Posterior vena cava (tissue), 2 donors: ENCODE results near the gene XRCC6. TPM values are rescaled to one million over a fixed set of nuclear protein-coding genes. Genes with fewer than 3 reads are reported as not detected.
"Not testable (repeated sequence)": the region's sequence is repeated elsewhere in the genome, so short reads cannot be mapped to it uniquely, and the experiment has no call there.

ENCODE experiments used
- DNase-seq: peaks from one replicate; pipeline ENCODE4 v3.0.0-alpha.2; 2020; ENCODE audit warnings: low spot score
- intact Hi-C, 2 donors: fragments of 100-400 bp; cut with DNase I; formaldehyde crosslinking; loops; one replicate each; pipeline versions ENCODE4 v1.14.1 to v1.14.2; 2022 to 2023
- total RNA-seq, 2 donors: library from RNA; stranded (reverse); fragmentation: NEBNext Ultra II Directional; extraction: Animal tissue kit (Norgen Biotek cat#: 25700); gene quantifications; one replicate each; pipeline ENCODE4 v1.2.1, GENCODE V29; 2021
- donor health status: DM: yes; HTN: yes; CAD: no.
- donor health status: DM: yes; HTN: yes; CAD: no.

Gene XRCC6
- total RNA-seq, 2 donors from 2014 or later, result 145 to 154 TPM

DNA sequence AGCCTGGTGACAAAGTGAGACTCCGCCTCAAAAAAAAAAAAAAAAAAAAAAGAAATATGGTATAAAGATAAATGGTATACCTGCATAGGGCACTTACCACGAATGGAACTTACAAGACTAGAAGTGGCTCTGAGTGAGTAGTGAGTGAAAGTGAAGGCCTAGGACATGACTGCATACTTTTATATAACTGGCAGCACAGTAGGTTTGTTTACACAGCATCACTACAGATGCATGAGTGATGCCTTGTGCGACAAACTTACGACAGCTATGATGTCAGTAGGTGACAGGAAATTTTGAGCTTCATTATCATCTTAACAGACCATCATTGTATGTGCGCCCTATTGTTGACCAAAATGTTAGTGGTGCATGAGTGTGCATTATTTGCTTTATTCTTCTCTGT, 17.7 kb downstream of the XRCC6 start:
- intact Hi-C loops, result no loop called here
- no peak for DNase-seq

DNA sequence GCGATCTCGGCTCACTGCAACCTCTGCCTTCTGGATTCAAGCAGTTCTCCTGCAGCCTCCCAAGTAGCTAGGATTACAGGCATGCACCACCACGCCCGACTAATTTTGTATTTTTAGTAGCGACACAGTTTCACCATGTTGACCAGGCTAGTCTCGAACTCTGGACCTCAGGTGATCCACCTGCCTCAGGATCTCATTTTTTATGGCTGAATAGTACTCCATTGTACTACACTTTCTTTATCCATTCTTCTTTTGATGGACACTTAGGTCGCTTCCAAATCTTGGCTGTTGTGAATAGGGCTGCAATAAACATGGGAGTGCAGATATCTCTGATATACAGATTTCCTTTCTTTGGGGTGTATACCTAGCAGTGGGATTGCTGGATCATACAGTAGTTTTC, 20.8 kb downstream of the XRCC6 start:
- no peak for DNase-seq
- intact Hi-C loops, result no loop called here

DNA sequence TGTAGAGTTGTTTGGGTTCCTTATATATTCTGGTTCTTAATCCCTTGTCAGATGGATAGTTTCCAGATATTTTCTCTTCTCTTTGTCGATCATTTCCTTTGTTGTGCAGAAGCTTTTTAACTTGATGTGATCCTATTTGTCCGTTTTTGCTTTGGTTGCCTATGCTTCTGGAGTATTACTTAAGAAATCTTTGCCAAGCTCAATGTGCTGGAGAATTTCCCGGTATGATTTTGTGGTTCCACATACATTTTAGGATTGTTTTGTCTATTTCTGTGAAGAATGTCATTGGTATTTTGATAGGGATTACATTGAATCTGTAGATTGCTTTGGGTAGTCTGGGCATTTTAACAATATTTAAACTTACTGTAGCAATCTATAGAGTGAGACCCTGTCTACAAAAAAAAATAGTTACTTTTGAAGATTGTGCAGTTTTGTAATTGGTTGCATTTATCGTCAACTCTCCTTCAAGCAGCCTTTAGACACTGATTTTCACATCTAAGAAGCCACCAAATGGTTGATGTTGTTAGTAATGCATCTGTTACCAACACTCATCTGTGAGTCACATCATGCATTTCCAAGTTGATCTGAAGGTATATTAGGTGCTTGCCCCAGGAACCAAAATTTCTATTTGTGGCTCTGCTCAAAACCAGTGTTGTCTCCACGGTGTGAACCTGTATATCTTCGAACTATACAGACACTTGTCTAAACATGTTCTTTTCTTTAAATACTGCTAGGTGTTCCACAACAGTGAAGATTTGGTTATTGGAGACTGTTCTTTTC, 21.4 kb downstream of the XRCC6 start:
- intact Hi-C loops, result no loop called here
- DNase-seq, result no peak

DNA sequence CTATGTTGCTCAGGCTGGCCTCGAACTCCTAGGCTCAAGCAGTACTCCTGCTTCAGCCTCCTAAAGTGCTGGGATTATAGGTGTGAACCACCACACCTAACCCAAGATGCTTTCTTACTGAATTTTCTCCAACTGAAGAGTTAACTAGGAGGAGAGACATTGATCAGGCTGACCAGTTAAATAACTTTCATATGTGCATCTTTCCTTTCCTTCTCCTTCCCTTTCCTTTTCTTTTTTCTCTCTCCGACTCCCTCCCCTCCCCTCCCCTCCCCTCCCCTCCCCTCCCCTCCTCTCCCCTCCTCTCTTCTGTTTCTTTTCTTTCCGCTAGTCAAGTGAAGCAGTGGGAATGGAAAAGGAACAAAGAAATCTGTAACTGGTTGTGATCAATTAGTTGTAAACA, 26.7 kb downstream of the XRCC6 start:
- no peak for DNase-seq
- intact Hi-C loops, result no loop called here

DNA sequence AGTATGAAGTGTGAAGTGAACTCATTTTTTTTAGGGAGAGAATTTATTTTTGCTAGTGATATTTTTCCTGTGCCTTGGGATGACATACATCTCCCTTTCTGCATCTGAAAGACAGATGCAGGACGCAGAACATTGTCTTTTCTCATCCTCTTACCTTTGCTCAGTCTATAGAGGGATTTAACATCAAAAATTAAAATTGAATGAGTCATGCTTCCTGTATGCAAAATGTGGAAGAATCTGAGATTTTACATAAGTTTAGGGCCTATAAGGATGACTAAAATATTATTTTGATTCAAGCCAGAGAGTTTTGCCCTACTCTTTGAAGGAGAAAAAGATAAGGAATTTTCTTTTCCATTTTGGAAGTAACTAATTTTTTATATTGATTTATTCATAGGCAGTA, 27.3 kb downstream of the XRCC6 start:
- no peak for DNase-seq
- intact Hi-C loops, result no loop called here

DNA sequence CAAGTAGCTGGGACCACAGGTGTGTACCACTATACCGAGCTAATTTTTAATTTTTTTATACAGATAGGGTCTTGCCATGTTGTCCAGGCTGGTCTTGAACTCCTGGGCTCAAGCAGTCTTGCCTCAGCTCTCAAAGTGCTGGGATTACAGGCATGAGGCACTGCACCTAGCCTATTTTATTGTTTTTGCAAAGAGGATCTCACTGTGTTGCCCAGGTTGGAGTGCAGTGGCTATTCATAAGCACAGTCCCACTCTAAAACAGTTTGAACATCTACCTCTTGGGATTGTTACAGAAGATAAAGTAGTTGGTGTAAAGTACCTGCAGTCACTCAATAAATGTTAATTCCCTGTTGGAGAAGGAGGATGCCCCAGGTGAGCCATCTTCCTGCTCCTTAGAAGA, 29.1 kb downstream of the XRCC6 start:
- DNase-seq, result no peak

DNA sequence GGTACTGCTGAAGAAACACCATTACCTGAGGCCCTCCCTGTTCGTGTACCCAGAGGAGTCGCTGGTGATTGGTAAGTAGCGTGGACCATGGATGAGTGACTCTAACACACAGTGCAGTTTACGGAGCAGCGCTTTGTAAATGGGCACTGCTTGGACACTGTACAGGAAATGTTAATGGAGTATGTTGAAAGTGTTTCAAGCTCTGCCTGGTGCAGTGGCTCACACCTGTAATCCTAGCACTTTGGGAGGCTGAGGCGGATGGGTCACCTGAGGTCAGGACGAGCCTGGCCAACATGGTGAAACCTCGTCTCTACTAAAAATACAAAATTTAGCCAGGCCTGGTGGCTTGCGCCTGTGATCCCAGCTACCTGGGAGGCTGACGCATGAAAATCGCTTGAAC, 29.7 kb downstream of the XRCC6 start:
- intact Hi-C loops, result no loop called here
- no peak for DNase-seq

More for the DNA sequence above, 29.1 kb downstream of the XRCC6 start:
- intact Hi-C loops, result no loop called here

DNA sequence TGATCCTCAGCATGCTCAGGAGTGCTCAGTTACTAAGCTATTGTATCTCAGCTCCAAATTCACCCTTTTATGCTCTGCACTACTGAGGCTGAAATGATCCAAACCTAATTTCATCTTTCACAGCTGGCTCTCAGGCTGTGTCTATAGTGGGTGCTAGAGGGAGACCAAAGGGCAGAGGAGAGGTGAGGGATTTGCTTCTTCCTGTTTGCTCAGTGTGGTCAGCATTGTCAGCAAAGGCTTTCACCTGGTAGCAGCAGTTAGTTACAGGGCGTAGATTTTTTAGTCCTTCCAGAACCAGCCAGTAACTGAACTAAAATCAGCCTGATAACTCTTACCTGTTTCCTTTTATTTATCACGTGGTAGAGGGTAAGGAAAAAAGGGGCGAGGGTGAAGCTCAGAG, 33.2 kb downstream of the XRCC6 start:
- no peak for DNase-seq
- intact Hi-C loops, result no loop called here

DNA sequence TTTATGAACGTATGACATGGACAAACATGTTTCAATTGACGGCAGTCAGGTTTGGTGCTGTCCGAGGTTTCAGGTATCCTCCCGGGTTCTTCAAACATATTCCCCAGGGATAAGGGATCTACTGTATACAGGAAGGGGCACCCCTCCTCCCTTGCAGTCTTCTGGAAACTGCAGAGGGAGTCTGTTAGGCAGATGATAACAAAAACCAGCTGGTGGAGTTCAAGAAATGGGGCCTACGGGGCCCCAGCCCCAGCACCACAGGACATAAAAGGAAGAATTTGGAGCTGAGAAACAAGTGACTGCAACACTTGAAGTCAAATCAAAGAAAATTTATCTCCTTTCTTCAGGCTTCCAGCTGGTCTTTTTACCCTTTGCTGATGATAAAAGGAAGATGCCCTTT, 35.5 kb downstream of the XRCC6 start:
- DNase-seq, result no peak
- intact Hi-C loops, result no loop called here

DNA sequence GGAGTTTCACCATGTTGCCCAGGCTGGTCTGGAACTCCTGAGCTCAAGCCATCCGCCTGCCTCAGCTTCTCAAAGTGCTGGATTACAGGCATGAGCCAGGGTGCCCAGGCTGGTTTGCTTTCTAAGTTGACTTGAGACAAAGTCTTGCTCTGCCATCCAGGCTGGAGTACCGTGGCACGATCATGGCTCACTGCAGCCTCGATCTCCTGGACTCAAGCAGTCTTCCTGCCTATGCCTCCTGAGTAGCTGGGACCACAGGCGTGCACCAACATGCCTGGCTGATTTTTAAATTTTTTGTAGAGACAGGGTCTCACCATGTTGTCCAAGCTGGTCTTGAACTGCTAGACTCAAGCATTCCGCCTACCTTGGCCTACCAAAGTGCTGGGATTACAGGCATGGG, 36.6 kb downstream of the XRCC6 start:
- DNase-seq, result no peak
- intact Hi-C loops, result no loop called here

DNA sequence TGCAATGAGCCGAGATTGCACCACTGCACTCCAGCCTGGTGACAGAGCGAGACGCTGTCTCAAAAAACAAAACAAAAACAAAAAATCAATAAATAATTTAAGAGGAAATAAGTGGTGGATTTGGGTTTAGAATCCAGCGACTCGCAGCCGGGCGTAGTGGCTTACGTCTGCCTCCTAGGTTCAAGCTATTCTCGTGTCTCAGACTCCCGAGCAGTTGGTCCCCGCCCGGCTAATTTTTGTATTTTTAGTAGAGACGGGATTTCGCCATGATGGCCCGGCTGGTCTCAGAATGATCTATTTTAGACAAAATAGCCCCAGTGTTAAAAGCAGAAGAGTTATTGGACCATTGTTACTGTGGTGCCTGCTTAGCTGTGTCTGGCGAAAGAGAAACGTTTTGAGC, 37.8 kb downstream of the XRCC6 start:
- no peak for DNase-seq
- intact Hi-C loops, result no loop called here

DNA sequence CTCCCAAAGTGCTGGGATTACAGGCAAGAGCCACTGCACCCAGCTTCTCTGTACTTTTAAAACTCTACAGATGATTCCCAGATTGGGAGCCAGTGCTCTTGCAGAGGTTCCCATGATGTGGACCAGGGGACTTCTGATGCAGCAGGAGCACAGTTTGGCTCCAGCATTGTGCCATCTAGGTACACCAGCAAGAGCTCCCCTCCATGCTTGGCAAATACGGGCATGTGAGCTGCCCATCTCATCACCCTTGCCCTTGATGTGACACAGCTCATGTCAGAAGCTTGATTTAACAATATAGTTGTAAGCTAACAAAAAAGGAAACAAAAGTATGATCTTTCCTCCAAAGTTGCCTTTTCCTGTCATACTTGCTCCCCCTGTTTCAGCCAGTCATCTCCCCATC, 38.8 kb downstream of the XRCC6 start:
- intact Hi-C loops, result no loop called here
- no peak for DNase-seq

DNA sequence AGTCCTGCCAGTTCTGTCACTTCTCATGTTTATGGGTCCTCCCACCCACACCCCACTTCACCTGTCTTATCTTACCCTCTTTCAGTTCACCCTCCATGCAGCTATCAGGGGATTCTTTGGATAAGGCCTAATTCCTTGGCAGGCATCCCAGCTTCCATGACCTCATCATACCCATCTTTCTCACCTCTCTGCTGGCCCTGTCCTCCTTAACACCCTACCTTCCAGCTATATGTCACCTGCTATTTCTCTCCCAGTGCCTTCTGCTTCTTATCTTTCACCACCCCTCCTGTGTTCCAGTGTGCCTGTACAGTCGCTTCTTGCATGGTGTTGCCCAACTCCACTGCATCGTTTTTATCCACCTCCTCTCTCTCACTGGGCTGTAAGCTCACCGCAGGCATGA, 39.3 kb downstream of the XRCC6 start:
- intact Hi-C loops, result no loop called here

DNA sequence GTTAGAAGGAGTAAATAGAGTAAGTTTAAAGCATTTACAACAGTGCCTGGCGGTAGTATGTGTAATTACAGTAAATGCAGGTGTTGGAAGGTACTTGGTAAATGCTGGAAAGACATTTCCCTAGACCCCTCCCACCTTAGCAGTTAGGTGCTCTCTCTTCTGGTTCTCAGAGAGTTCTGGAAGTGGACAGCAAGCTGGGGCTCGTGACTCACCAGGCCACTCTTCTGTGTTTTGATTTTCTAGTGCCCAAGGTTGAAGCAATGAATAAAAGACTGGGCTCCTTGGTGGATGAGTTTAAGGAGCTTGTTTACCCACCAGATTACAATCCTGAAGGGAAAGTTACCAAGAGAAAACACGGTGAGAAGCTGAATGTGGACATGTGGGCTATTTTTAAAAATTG, 40.0 kb downstream of the XRCC6 start:
- intact Hi-C loops, result no loop called here
- no peak for DNase-seq

More for the DNA sequence above, 39.3 kb downstream of the XRCC6 start:
- DNase-seq, result no peak

DNA sequence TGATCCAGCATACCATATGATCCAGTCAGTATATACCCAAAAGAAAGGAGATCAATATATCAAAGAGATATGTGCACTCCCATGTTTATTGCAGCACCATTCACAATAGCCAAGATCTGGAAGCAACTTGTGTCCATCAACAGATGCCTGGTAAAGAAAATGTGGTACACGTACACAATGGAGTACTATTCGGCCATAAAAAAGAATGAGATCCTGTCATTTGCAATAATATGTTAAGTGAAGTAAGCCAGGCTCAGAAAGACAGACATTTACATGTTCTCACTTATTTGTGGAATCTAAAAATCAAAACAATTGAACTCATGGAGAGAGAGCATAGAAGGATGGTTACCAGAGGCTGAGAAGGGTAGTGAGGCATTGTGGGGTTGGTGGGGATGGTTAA, 40.6 kb downstream of the XRCC6 start:
- intact Hi-C loops, result no loop called here

DNA sequence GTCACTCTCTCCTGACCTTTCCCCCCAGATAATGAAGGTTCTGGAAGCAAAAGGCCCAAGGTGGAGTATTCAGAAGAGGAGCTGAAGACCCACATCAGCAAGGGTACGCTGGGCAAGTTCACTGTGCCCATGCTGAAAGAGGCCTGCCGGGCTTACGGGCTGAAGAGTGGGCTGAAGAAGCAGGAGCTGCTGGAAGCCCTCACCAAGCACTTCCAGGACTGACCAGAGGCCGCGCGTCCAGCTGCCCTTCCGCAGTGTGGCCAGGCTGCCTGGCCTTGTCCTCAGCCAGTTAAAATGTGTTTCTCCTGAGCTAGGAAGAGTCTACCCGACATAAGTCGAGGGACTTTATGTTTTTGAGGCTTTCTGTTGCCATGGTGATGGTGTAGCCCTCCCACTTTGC, 42.5 kb downstream of the XRCC6 start:
- intact Hi-C loops, DNase-seq: not testable (repeated sequence)

More for the DNA sequence above, 40.6 kb downstream of the XRCC6 start:
- DNase-seq, result no peak

DNA sequence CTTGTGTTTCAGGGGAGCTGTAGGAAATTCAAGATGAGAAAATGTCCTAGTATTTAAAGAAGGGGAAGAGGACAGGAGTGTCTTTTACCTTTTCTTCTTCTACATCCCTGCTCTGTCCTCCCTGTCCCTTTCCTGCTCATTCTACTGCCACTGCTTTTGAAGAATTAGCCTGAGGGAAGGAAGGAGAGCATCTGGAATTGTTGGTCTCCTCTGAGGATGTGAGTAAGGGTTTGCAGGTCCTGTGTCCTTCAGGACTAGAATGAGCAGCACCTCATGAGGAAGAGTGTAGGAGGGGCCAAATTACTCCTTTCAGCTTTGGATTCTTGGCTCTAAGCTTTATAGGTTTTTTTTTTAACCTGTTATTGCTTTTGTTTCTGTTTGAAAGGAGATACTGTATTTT, 43.4 kb downstream of the XRCC6 start:
- intact Hi-C loops, result no loop called here
- DNase-seq, result no peak

DNA sequence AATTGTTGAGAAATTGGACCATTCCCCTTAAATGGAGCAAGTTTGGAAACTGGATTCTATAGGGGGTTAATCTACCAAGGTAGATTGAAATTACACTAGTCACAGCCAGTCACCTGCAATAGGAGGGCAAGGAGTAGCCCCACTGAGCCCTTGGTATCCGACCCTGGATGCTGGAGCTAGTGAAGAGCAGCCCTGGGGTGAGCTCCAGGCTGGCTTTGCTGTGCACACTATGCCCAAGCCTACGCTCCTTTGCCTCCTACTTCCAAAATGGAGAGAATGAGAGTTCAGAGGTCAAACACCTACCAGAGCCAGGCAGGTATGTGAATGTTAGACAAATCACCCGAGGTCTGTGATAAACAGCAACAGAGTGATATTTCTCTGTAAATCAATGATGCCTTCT, 43.9 kb downstream of the XRCC6 start:
- no peak for DNase-seq
- intact Hi-C loops, result no loop called here

DNA sequence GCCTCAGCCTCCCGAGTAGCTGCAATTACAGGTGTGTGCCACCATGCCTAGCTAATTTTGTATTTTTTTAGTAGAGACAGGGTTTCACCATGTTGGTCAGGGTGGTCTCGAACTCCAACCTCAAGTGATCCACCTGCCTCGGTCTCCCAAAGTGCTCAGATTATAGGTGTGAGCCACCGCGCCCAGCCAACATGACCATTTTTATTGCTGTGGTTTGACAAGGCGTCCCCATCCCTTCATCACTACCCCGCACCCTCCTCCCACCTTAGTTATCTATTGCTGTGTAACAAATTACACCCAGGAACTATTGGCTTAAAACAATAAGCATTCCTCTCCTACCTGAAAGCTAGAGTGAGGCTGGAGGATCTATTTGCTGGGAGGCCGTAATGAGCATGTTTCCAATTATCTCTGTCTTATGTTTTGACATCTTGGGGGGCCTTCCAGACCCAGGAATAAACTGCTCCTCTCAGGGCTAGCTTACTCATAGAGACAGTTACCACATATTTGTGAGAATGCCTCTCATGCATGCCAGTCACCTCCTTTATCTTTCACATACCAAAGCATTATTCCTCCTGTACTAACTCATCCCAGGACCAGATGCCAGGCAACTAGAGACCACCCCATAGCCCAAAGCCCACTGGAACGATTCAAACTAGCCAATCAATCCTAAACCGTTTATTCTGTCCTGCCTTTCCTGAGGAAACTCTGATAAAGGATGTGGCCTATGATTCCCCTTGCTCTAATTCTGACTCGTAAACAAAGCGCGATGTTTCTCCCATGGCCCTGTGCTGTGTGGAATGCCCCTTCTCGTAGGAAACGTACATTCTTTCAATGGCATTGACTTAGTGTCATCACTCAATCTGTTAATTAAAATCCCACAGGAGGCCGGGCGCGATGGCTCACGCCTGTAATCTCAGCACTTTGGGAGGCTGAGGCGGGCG, 48.1 kb downstream of the XRCC6 start:
- DNase-seq, result no peak
- intact Hi-C loops, result no loop called here

DNA sequence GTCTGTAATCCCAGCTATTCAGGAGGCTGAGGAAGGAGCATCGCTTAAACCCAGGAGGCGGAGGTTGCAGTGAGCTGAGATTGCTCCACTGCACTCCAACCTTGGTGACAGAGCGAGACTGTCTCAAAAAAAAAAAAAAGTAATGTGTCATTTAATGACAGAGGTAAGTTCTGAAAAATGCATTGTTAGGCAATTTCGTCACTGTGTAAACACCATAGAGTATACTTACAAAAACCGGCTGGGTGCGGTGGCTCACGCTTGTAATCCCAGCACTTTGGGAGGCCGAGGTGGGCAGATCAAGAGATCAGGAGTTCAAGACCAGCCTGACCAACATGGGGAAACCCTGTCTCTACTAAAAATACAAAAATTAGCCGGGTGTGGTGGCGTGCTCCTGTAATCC, 51.0 kb downstream of the XRCC6 start:
- DNase-seq, intact Hi-C loops: not testable (repeated sequence)
